Right atrium auricular region (tissue), 2 donors: ENCODE results near the gene CLIC5. TPM values are rescaled to one million over a fixed set of nuclear protein-coding genes. Genes with fewer than 3 reads are reported as not detected.

Experiments
- DNase-seq: peaks from one replicate; pipeline ENCODE4 v3.0.0-alpha.2; 2019; ENCODE audit warnings: low spot score
- H3K27ac ChIP-seq, 2 donors: fragments of 200-600 bp; sonication (generic); 1 replicate in 1 of 2; 2 replicates in 1 of 2; pipeline ENCODE4 v1.5.1; 2016 to 2019
- H3K27me3 ChIP-seq, 2 donors: fragments of 200-600 bp; sonication (generic); one replicate each; pipeline versions ENCODE4 v1.5.1 to v1.6.0; 2017 to 2019
- H3K36me3 ChIP-seq: fragments of 200-600 bp; sonication (generic); one replicate; pipeline ENCODE4 v1.5.1; 2016
- H3K4me1 ChIP-seq, 2 donors: fragments of 200-600 bp; sonication (generic); one replicate each; pipeline versions ENCODE4 v1.5.1 to v1.6.0; 2017 to 2019
- H3K4me3 ChIP-seq, 2 donors: fragments of 200-600 bp; sonication (generic); 1 replicate in 1 of 2; 2 replicates in 1 of 2; pipeline ENCODE4 v1.5.1; 2017 to 2019; ENCODE audit warnings: mild to moderate bottlenecking in 1 of 2, moderate library complexity in 1 of 2
- H3K9me3 ChIP-seq, 2 donors: fragments of 200-600 bp; sonication (generic); one replicate each; pipeline ENCODE4 v1.5.1; 2019
- total RNA-seq, 2 donors: library from RNA; depleted of rRNA; stranded (reverse); fragments of >200 nt; gene quantifications; one replicate each; pipeline ENCODE4 v1.1.0, GENCODE V29; 2016
- TF ChIP-seq, protein P1 (sequence below), 2 donors: fragments of 200-600 bp; sonication (generic); IDR thresholded peaks; one replicate each; pipeline ENCODE4 v1.5.1; 2019; ENCODE audit warnings: antibody characterized with exemption in 2 of 2

CLIC5 gene
- total RNA-seq, 2 donors from 2014 or later: 99.8 to 114 TPM

DNA sequence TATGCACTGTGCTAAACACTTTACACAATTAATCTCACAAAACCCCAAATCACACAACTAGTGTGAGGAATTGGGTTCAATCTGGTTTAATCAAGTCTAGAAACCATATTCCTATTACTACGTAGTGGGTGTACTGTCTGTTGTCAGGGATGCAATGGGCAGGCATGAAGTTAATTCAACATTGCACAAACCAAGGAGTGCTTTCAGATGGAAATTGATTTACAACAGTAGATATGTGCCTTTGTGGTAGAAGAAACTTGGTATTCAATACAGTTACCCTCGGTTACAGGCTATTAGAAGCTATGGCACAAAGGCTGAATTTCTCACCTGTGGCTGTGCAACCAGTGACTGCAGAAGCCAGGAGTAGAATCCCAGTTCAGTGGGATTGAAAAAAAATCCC is 157.8 kb downstream of the CLIC5 start:
- Histone ChIP-seq H3K4me1 (no peaks in the 10 kb centered on the region), H3K4me3 (no peak overlapping the region), H3K27ac (no peak overlapping the region), H3K36me3 (no peaks in the 10 kb centered on the region), H3K27me3 (no peaks in the 10 kb centered on the region), H3K9me3 (no peaks in the 10 kb centered on the region)
- no peak for DNase-seq
- TF ChIP-seq, protein P1, sequence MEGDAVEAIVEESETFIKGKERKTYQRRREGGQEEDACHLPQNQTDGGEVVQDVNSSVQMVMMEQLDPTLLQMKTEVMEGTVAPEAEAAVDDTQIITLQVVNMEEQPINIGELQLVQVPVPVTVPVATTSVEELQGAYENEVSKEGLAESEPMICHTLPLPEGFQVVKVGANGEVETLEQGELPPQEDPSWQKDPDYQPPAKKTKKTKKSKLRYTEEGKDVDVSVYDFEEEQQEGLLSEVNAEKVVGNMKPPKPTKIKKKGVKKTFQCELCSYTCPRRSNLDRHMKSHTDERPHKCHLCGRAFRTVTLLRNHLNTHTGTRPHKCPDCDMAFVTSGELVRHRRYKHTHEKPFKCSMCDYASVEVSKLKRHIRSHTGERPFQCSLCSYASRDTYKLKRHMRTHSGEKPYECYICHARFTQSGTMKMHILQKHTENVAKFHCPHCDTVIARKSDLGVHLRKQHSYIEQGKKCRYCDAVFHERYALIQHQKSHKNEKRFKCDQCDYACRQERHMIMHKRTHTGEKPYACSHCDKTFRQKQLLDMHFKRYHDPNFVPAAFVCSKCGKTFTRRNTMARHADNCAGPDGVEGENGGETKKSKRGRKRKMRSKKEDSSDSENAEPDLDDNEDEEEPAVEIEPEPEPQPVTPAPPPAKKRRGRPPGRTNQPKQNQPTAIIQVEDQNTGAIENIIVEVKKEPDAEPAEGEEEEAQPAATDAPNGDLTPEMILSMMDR (IDR thresholded peaks at IDR 0.05): no peak

DNA sequence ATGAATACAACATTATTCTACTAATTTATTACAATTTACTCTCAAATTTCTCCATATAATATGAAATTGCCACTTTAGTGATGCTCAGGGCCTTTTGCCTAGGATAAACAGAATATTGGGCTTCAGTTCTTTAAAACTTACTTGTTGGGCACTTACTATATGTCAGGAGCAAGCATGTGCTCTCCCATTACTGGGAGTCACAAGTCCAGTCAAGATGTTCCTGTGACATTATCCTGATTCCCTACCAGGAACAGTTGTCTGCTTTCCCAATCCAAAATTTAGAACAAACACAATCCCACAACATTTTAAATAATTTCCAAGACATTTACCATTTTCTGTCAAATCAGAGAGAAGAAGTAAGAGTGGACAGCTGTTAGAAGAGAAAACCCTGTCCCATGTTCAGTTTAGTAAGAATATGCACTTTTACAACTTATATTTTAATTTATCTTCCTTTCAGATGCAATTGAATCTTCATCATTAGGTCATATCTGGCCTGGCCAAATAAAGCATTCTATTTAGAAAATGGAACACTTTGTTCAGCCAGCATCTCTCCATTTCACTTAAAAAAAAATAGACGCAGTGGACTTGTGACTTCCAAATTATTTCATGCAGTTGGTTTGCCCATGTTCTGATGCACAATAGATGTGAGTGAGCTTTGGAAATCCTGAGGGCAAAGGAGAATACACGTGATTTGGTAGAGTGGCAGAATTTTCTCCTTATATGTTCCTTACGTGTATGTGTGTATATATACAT is 159.8 kb downstream of the CLIC5 start:
- no peaks in the 10 kb centered on the region for H3K36me3 ChIP-seq
- DNase-seq: no peak
- peak overlapping the region in 1 of 2 donors; percentile 18 for H3K27ac ChIP-seq
- H3K27me3 ChIP-seq: no peaks in the 10 kb centered on the region
- TF ChIP-seq, protein P1 (IDR thresholded peaks at IDR 0.05): no peak
- H3K9me3 ChIP-seq: no peaks in the 10 kb centered on the region
- no peak overlapping the region for H3K4me3 ChIP-seq
- H3K4me1 ChIP-seq: no peaks in the 10 kb centered on the region

DNA sequence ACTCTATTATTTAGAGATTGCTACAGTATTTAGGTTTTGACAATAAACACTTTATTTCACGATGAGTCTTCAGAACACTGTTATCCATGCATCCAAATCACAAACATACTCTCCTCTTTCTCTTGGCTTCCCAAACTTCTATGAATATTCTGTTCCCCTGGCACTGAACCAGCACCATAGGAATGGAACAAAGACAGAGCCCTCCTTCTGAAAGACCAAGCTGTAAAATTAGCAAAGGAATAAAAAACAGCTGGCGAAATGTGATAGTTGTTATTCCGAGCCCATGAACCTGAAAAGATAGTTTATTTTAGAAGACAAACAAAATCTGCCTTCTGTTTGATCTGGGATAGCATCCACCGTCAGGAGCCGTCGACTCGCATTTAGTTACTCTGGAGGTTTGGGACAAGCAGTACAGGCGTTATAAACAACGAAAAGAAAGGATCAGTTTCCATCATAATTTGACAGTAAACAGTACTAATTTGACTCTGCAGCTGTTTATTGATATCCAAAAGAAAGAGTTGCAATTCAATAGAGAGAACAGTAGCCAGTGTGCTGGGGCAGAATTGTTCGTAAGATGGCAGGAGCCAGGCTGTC is 161.4 kb downstream of the CLIC5 start:
- Histone ChIP-seq H3K4me1 (no peaks in the 10 kb centered on the region), H3K36me3 (no peaks in the 10 kb centered on the region), H3K9me3 (no peaks in the 10 kb centered on the region), H3K27ac (no peak overlapping the region), H3K4me3 (no peak overlapping the region), H3K27me3 (no peaks in the 10 kb centered on the region)
- TF ChIP-seq, protein P1 (IDR thresholded peaks at IDR 0.05): no peak
- no peak for DNase-seq

DNA sequence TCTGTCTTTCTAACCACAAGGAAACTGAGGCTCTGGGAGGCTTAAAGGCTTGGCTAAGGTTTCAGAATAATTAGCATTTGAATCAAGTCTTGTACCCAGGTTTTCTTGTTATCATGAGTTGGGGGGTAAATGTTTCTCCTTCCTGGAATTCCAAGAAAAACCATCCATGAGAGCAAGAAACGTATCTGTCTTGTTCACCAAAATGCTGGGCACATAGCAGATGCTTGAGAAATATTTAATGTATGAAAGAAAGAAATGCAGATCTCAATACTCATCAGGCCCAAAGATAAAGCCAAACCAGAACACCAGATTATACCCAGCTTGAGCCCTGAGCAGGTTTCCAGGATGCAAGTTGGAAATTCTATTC is 164.6 kb downstream of the CLIC5 start:
- Histone ChIP-seq H3K27ac (no peak overlapping the region), H3K9me3 (no peaks in the 10 kb centered on the region), H3K27me3 (no peaks in the 10 kb centered on the region), H3K4me3 (no peak overlapping the region), H3K4me1 (no peaks in the 10 kb centered on the region), H3K36me3 (no peaks in the 10 kb centered on the region)
- no peak for DNase-seq
- TF ChIP-seq, protein P1 (IDR thresholded peaks at IDR 0.05): no peak

DNA sequence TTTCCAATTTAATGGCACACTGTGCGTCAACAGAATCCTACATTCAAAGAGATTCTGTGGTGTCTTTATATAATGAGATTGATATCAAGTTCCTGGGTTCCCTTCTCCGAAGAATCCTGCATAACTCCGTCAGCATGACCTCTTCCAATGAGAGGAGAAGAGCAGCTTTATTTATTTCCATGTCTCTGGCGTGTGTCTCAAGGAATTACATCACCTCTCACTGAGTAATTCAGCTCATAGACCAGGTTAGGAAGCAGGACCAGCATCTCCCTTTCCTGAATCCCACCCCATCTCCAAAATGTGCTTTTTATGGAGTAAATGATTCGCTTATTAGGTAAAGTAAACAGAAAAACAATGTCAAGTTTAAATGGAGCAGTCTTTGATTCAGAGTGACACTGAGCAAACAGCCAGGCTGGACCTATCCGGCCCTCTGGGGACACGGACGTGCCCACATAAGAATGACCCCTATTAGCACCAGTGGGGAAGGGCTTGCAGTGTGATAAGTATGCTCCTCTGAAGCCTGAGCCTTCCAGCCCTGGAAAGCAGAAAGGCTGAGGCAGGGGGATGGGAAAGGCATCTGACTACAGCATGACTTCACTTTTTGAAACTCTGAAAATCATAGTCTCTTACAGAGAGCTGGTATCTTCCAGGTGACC is 165.2 kb downstream of the CLIC5 start:
- H3K27ac ChIP-seq: no peak overlapping the region
- no peaks in the 10 kb centered on the region for H3K9me3 ChIP-seq
- no peak for DNase-seq
- TF ChIP-seq, protein P1 (IDR thresholded peaks at IDR 0.05): no peak
- no peak overlapping the region for H3K4me3 ChIP-seq
- no peaks in the 10 kb centered on the region for H3K27me3 ChIP-seq
- no peaks in the 10 kb centered on the region for H3K4me1 ChIP-seq
- no peaks in the 10 kb centered on the region for H3K36me3 ChIP-seq
